Stimulated activated CD8-positive, alpha-beta memory T cell treated with anti-CD3 and anti-CD28 coated beads, Interleukin-2, amount 100 ng/mL, for 48 hours (primary cell): Measurements from ENCODE around the gene LRMDA.

Source experiments
- DNase-seq, 2 donors: peaks; one replicate each; pipeline ENCODE4 v3.0.0-alpha.2; 2020; ENCODE audit warnings: low read depth in 2 of 2

The LRMDA gene

DNA sequence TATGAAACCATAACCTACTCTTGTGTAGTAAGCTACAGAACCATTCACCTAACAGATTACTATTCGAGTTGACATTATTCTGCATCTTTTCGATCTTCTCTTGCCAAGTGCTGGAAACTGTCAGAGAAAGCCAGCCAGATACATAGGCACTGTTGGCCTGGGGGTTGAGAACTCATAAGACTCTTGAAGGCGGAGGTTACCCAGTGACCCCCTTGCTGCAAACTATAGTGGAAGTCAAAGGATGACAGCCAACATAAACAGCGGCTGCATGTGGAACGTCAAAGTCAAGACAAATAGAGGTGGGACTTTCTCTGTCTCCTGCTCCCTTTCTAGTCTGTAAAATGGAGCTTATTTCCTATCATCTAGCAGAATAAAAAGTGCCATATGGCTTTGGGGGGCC is 394.2 kb downstream of the LRMDA start:
- no peak for DNase-seq

DNA sequence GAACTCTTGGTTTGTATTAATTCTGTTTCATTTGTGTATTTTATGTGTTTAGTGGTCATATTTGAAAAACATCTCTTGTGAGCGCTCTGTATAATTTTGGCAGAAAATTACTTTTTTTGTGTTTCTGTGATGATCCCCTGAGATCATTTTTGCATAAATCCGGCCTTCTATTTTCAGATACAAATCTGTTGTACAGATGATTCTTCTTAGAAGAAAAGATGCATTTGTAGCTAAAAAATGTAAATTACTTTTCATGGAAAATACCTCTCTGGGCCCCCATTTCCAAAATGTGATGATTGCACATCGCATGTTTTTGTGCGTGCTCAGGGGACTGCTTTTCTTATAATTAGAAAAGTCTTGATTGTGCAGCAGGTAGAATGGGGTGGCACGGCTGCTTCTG is 395.4 kb downstream of the LRMDA start:
- DNase-seq, result no peak

DNA sequence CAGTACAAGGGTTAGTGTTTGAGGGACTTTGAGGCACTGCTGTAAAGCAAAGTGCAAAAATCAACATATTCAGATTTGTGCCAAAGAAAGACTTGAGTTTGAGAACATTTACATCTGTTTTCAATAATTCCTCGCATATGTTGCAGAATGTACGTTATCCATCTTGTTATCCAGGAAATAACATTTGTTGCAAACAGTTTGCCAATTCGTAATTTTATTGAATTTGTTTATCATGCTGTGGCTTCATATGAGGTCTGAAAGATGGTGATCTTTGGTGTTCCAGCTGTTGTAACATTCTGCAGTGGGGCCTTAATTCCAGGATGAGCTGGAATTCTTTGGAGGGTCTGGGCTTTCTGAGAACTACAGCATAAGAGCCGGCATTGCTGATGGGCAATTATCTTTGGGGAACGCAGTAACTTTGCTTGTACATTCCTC is 396.2 kb downstream of the LRMDA start:
- no peak for DNase-seq

DNA sequence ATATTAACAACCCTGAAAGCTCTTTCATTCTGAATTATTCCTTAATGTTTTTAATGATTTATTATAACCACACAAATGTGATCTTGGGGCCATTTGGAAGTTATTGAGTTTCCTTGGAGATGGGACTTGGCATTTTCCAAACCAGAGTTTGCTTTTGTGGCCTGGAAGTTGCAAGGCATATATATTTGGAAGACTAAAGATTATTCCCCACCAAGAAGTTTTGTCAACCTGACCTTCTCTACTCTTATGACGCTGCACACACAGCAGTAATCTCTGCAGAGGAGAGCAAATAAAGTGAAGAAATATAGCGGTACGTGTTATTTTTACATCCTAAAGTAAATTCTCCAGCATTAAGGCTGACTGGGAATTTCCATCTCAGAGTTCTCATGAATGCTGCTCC is 397.0 kb downstream of the LRMDA start:
- DNase-seq, result no peak

DNA sequence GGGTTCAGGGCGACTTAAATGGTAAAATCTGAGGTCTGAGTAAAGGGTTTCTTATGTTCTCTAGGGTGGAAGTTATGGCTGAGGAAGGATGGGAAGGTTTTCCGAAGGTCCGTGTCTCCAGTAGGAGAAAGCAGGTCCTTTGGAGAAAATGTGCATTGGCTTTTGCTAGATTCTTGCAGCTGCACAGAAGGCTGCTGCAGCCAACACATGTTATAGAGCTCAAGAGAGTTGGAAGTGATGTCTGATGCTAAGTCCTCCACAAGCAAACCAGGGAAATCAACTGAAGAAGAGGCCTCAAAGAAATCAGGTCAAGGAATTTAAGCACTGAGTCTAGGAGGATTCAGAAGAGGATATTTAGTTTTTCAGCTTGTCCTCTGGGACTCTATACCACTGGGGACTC is 404.6 kb downstream of the LRMDA start:
- DNase-seq, result no peak

DNA sequence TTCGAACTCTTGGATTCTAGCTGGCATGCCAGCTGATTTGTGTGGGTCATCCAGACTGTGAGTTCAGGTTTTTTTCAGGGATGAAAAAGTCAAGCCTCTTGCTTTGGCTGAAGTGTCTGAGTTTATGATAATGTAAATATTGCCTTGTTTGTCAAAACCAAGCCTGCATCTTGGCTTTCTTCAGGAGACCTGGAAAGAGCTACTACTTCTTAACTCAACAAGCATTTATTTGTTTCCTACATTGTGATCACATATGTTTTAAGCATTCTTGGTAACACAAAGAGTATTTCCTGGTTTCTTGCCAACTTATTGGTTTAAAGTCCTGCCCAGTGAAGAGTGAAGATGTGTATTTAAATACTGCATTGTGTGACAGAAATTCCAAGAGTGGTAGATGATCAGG is 407.1 kb downstream of the LRMDA start:
- DNase-seq, result no peak

DNA sequence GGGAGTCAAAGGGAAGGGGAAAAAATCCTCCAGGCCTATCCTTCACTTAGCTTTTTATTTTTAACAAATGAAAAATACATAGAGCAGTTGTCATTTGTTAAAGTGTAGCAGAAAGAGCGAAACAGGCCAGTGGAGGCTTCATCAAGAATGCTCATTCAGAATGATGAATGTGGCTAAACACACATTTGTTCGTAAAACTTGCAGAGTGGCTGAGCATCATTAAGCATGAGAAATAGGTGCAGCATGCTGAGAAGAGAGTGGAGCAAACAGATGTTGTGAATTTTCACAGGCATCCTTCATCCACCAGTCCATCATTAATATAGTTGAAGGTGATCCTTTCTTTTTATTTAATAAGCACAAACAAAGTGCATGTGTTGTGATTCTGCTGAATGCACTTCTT is 407.6 kb downstream of the LRMDA start:
- no peak for DNase-seq

DNA sequence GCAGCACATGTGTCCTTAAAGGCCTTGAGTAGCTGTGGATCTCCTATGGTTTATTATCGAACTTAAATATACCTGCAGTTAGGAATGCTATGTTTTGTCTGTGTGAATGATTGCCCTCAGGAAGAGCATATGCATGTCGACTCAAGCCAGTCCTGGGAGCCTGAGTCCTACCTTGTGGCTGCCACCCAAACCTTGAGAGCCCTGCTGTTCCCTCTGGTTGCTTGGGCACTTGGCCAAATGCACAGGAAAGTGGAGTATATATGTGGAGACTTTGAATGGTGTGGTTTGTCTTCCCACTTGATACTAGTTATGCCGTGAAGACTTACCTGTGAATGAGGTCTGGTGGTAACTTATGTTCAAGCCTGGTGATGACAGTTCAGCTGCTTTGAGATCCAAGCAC is 409.8 kb downstream of the LRMDA start:
- DNase-seq, result no peak

DNA sequence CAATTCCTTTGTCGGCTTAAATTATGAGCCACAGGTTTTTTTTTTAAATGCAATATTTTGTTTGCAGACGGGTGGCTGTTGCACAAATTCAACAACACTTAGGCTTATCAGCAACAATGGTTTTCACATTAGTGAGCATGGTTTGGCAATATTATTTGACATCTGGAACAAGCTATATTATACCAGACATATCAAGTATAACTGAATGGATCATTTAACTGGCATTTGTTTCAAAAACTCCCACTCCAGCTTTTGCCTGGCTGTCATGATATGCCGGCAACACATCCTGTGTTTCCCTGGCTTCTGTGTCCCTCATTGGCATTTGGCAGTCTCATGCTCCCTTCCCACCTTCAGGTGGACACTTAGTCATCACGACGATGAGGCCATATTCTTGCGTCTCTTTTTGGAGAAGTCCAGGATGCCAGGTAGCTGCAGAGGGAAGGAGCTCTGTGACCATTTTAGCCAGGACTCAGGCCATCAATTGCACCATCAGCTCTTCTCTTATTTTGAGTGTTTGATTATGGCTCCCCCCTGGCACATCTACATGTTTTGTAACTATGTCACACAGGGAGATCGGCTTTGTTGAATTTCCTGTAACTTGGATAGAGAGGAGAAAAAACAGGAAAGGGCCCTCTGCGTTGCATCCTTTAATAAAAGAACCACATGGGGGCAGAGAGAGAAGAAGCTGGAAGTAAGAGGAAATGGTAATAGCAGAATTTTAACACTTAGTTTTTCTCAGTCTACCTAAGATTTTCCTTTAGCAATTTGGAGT is 413.9 kb downstream of the LRMDA start:
- DNase-seq, result no peak

DNA sequence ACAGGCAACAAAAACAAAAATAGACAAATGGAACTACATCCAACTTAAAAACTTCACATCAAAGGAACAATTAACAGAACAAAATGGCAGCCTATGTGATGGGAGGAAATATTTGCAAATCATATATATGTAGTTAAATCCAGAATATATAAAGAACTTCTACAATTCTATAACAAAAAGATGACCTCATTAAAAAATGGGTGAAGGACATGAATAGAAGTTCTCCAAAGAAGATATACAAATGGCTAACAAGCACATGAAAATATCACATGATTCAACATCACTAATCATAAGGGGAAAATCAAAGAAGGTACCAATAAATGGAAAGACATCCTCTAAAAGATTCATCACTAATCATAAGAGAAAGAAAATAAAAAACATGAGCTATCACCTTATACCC is 416.1 kb downstream of the LRMDA start:
- no peak for DNase-seq

DNA sequence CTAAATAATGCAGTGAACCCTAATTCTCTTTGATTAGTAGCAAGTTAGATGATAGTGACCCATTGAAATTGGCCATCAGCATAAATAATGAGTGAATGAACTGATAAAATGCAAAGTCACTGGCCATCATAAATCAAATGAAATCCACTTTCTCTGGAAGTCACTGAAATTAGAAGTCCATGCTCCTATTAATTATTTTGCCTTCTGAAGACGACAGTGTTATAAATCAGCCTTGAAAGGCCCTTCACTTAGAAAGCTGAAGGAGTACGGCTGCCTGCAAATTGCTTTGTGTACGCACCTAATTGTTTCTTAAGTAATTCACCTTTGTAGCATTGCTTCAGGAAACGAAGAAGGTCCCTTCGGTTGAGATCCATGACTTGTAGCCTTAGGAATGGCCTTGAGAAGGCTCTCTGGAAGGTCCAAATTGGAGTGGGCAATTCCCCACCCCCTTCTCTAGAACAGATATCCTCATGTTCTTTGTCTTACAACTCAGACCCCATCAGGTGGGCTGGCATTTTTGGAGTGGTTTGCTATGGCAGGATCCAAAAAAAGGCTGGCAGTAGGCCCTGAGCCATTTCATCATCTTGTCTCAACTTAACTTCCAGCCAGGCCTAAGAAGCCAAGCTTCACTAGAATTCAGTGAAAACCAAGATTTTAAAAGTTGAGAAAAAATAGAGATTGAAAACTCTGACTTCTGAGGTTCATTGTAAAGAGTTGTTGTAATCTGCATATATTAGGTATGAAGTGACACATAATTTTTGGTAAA is 420.3 kb downstream of the LRMDA start:
- DNase-seq, result no peak

DNA sequence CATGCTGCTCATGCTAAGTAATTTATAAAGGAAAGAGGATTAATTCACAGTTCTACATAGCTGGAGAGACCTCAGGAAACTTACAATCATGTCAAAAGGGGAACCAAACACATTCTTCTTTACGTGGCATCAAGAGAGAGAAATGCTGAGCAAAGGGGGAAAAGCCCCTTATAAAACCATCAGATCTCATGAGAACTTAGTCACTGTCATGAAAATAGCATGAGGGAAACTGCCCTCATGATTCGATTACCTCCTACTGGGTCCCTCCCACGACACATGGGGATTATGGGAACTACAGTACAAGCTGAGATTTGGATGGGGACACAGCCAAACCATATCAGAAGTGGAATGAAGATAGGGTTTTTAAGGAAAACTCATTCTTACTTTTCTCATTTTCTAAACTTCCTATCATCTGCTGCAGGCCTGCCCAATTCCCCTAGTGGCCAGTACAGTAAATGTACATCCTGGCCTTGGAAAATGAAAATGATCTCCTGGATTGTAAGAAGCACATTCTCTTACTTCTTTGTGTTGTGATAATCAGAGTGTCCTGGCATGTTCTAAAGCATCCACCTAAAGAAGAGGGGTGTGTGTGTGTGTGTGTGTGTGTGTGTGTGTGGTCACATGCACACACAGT is 421.5 kb downstream of the LRMDA start:
- no peak for DNase-seq

DNA sequence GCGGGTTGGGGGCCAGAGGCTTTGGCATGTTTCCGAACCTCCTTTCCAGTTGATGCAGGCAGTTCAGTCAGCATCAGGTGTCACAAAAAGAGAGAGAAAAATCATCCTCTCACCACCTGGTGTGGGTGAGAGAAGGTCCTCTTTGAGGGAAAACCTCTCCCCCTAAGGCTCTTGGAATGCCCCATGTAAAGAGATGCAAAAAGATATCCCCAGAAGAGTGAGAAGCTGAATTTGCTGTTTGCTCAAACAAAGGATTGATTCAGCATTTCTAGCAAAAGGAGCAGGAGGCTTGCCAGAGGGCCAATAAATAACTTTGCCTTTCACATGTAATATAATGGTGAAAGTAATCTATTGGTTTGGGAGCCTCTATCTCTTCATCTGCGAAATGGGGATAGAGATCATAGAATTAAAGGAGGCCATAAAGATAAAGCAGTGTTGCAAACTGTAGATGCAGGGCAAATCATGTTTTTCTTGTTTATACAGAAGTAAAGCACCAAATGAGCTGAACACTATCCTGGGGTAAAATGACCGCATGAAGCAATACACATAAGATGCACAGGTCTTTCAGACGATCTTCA is 425.9 kb downstream of the LRMDA start:
- no peak for DNase-seq

DNA sequence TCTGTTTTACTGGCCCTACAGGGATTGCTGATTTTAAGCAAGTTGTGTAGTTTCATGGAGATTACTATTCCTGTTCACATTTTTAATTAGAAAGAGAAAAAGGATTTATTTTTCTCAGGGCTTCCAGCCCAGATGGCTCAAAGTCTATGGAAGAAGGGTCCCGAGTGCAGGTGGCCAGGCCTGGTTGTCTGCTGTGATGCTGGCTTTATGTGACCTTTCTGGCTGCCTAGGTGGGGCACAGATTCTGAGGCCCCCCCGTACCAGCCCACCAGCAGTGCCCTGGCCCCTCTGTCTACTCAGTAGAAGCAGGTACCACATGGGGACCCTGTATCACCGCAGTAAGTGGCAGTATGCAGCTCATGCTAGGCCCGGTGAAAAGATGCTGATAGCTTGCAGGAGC is 426.5 kb downstream of the LRMDA start:
- DNase-seq, result no peak

DNA sequence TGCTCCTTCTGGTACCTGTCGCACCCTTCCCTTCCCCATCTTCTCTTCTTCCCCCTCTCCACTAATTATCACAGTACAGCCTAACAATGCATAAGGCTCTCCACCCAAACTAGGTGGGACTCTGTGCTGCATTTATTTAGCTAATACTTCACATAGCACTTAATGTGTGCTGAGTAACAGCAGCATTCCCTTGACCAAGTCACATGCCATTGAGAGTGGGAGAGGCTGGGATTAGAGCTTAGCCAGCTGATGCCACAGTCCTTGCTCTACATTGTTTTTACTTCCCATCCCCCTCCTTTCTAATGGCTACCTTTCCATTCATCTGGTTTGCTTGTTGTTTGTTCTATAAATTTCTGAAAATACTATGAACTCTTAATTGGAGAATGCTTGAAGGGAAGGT is 426.9 kb downstream of the LRMDA start:
- no peak for DNase-seq

DNA sequence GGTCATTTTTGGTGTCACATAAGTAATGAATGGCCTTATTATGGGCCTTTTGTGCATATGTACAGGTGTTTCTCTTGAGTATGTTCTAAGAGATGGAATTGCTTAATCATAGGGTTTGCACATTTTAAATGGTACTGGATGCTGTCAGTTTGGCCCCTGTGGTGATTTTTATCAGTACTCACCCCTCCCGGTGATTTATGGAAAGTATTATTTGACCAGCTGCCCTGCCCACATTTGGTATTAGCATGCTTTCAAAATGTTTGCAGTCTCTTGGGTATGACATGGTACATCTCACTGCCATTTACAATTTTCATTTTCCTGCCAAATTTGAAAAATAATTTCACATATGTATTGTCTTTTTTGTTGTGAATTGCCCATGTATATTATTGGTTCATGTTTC is 427.7 kb downstream of the LRMDA start:
- DNase-seq, result no peak

DNA sequence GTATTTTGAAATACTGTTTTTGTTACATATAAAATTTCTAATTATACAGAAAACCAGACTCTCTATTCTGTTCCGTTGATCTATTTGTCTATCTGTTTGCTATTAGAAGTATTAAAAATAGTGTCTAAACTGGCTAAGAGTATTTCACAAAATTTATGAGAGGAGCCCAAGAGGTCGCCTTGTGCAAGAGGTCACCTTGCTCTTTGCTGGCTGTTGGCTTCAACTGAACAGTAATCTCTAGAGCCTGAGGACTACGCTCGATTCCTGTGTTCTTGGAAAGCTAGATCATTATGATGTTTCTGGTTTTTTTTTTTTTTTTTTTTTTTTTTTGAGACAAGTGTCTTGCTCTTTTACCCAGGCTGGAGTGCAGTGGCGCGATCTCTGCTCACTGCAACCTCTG is 428.6 kb downstream of the LRMDA start:
- DNase-seq, result no peak

DNA sequence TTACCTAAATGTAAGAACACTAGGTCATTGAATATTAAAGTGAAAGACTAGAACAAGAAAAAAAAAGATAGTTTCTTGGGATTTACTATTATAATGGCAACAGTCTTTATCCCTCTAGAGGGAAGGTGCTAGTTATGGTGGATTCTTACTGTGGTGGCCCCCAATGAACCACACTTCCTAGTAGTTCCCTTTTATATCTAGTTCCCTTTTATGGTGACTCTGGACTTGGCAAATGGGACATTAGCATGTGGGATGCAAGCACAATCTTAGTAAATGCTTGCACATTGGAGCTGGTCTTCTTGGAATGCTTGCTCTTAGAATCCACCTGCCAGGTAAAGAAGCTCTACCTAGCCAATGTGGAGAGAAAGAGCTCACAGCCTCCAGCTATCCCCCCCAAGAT is 430.2 kb downstream of the LRMDA start:
- DNase-seq, result no peak

DNA sequence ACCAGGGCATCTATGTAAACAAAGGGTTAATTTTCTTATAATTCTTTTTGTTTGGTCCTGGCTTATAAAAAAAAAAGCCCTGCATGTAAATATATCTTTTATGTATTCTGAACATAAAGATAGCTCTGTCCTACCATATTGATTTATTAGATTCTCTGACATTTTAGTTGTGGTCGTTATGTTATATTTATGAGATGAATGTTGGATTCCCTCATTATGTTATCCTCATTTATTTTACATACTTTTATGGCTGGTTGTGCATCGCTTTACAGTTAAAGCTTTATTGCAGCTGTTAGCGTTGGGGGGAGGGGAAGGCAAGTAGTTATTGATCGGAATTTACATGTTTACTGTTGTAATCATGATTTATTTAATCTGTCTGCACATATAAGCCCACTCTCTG is 431.5 kb downstream of the LRMDA start:
- no peak for DNase-seq

DNA sequence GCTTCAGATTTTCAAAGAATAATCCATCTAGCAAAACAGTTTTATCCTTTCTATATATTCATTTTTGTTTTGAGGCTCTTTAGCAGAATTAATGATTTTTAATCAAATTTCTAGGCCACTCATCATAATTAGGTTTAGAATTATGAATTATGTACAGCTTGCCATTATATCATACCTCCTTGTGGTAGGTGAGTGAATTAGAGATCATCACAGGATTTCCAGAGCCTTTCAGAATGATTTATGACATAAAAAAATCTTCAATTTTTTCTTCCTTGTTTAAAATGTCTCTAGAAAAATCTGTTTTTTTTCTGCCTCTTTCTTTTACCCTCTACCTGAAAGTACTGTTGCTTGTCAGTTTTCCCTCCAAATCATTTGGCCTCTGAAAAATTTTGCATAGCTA is 433.3 kb downstream of the LRMDA start:
- DNase-seq, result no peak

DNA sequence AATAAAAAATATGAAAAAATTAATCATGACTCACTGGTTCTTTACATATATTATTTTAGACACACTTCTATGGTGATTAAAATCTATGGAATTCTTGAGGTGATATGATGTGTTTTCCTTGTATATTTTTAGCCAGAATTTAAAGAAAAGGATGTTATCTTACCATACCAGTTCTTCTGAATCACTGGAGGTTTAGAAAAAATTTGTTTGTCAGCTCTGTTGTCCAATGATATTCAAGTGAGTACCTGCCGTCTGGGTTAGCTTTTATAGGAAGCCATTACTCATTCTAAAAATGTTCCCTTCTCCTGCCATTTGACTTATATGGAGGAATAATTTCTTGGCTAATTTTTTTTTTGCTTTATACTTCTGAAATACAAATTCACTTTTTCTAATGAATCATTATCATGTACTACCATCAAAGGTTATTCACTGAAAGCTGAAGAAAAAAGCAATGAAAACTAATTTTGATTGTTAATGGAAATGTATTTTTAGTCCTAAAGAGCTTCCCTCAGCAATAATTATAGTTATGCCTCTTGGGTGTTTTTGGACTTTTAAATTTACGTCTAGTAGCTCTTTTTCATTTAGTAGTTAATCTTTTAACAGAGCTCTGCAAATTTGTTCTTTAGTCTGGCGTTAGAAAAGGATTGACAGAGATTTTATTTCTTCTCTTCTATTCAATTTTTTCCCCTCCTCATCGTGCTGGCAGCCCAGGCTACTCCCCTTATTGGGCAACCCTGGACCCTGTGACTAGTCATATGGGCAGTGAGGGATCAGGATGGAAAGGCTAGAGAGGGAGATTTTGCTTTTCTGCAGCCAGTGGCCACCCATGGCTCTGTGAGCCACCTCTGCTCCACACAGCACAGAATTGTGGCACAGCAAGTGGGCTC is 434.2 kb downstream of the LRMDA start:
- DNase-seq, result no peak

DNA sequence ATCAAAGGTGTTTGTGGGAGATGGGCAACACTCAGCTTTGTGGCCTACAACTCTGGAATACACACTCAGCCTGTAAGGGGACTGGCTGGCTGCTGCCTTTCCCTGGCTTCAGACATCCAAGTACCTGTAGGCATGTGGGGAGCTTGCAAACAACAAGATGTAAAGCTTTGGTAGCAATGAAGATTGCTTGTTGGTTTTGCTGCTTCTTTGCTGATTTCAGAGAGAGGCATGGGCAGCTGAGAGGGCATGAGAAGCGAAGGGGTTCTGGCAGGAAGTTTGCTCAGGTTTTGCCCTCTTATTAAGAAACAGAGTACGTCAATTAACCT is 434.8 kb downstream of the LRMDA start:
- no peak for DNase-seq
